ENCODE data around the gene VSIG10.

DNA sequence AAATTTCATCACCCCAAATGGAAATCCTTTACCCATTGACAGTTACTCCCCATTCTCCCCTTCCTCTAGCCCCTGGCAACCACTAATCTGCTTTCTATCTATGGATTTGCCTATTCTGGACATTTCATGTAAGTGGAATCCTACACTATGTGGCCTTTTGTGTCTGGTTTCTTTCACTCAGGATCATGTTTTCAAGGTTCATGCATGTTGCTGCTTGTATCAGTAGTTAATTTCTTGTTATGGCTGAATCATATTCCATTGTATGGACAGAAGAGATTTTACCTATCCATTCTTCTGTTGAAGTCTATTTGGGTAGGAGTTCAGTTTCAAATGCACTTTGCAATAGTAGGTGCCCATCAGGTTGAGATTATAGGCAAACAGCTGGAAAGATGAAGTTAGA, 85.9 kb downstream of the VSIG10 start:
- TF ChIP-seq, protein P1, sequence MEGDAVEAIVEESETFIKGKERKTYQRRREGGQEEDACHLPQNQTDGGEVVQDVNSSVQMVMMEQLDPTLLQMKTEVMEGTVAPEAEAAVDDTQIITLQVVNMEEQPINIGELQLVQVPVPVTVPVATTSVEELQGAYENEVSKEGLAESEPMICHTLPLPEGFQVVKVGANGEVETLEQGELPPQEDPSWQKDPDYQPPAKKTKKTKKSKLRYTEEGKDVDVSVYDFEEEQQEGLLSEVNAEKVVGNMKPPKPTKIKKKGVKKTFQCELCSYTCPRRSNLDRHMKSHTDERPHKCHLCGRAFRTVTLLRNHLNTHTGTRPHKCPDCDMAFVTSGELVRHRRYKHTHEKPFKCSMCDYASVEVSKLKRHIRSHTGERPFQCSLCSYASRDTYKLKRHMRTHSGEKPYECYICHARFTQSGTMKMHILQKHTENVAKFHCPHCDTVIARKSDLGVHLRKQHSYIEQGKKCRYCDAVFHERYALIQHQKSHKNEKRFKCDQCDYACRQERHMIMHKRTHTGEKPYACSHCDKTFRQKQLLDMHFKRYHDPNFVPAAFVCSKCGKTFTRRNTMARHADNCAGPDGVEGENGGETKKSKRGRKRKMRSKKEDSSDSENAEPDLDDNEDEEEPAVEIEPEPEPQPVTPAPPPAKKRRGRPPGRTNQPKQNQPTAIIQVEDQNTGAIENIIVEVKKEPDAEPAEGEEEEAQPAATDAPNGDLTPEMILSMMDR (IDR thresholded peaks at IDR 0.05 in 4 of 5, conservative IDR thresholded peaks at IDR 0.05 in 1 of 5) = no peak
- TF ChIP-seq POLR2A (IDR thresholded peaks at IDR 0.05) = no peak

Data from gastrocnemius medialis (tissue), 4 donors.